T-helper 1 cell (primary cell): Measurements from ENCODE around the gene ZYG11A.

Experiments used
- DNase-seq, 5 donors: peaks; one replicate each; pipeline ENCODE4 v3.0.0-alpha.2; 2012 to 2020

ZYG11A gene

GRCh38 chr1:52880206-52880605 is 37.6 kb downstream of the ZYG11A start:
- DNase-seq: no peak

GRCh38 chr1:52887483-52887882 is 44.9 kb downstream of the ZYG11A start:
- no peak for DNase-seq

- no peak for DNase-seq
These were observed 50.1 kb downstream of the ZYG11A start for GRCh38 chr1:52892424-52893215.

- DNase-seq: no peak
These were observed 56.9 kb downstream of the ZYG11A start for GRCh38 chr1:52899445-52899894.

GRCh38 chr1:52900402-52900801 is 57.8 kb downstream of the ZYG11A start:
- DNase-seq: no peak

GRCh38 chr1:52901384-52901783 is 58.8 kb downstream of the ZYG11A start:
- DNase-seq: no peak

- DNase-seq: no peak
These were observed 61.8 kb downstream of the ZYG11A start for GRCh38 chr1:52904208-52904926.

- peak in 2 of 5 donors; percentile 17 to 23 for DNase-seq
These were observed 62.6 kb downstream of the ZYG11A start for GRCh38 chr1:52904927-52905698.

- DNase-seq: no peak
These were observed 63.6 kb downstream of the ZYG11A start for GRCh38 chr1:52906135-52906603.

- no peak for DNase-seq
These were observed 64.7 kb downstream of the ZYG11A start for GRCh38 chr1:52907068-52907811.

- no peak for DNase-seq
These were observed 65.2 kb downstream of the ZYG11A start for GRCh38 chr1:52907812-52908153.

- no peak for DNase-seq
These were observed 69.0 kb downstream of the ZYG11A start for GRCh38 chr1:52911541-52911940.

- DNase-seq: no peak
These were observed 70.5 kb downstream of the ZYG11A start for GRCh38 chr1:52913014-52913413.

GRCh38 chr1:52913537-52913936 is 71.0 kb downstream of the ZYG11A start:
- DNase-seq: no peak

- DNase-seq: no peak
These were observed 71.9 kb downstream of the ZYG11A start for GRCh38 chr1:52914463-52914862.

- DNase-seq: no peak
These were observed 72.8 kb downstream of the ZYG11A start for GRCh38 chr1:52915211-52915854.

- DNase-seq: no peak
These were observed 73.3 kb downstream of the ZYG11A start for GRCh38 chr1:52915855-52916220.

- no peak for DNase-seq
These were observed 73.8 kb downstream of the ZYG11A start for GRCh38 chr1:52916241-52916975.

GRCh38 chr1:52917156-52917555 is 74.6 kb downstream of the ZYG11A start:
- DNase-seq: no peak

- DNase-seq: no peak
These were observed 75.0 kb downstream of the ZYG11A start for GRCh38 chr1:52917581-52917980.

GRCh38 chr1:52918201-52918600 is 75.6 kb downstream of the ZYG11A start:
- DNase-seq: no peak
